GM21447 (cell line): ENCODE results near the gene STX7.

Experiments
- ATAC-seq: cut with Tn5 transposase; IDR thresholded peaks from one replicate; pipeline ENCODE4 v1.9.1; 2021; ENCODE audit not compliant: unreplicated experiment

The STX7 gene

DNA sequence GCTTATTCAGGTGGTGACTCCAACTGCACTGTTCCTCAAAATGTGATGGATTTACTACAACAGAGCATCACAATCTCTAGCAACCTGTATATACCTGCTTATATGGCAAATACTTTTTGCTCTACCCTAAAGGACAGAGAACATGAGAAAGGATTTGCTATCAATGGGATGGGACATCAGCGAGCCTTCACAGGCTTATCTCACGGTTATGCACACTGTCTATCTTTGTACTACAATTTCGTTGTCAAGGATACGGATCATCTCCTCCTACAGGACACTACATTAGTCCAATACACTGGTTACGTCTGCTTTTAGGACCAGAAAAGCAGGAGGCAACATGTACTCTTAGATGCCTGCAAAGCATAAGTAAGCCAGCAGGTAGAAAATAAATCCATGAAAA lies 34.2 kb downstream of the STX7 start:
- no peak for ATAC-seq

DNA sequence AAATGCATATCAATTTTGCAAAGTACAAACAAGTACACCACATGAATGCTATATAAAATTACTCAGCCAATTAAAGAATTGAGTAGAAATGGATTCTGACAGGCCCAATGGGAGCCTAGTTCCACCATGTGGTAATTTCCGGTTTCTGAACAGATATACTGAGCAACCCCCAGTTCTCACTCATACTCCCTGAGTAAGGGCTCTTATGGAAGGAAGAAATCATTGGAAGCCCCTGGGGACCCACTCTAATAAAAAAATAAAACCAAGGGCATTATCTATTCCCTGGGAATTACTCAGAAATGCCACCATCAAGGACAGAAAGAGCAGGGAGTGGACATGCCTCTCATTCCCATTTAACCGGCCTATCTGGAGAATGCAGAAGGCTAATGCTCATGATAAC lies 34.6 kb downstream of the STX7 start:
- no peak for ATAC-seq

DNA sequence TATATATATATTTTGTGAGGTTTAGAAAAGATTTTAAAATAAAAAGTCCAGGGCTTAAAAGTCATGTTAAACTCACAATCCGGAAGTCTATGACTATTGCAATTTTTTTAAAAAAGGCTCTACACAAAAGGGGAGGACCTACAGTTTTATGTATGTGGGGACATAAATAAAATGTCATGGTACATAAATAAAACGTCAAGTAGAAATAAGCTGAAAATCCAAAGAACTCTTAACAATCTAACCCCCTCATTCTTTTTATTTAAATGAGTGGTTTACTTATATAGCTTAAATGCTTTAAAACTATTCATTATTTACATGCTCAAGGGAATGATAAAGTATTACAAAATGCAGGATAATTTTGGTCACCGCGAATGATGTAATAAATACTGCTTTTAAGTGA lies 36.2 kb downstream of the STX7 start:
- ATAC-seq, result no peak

DNA sequence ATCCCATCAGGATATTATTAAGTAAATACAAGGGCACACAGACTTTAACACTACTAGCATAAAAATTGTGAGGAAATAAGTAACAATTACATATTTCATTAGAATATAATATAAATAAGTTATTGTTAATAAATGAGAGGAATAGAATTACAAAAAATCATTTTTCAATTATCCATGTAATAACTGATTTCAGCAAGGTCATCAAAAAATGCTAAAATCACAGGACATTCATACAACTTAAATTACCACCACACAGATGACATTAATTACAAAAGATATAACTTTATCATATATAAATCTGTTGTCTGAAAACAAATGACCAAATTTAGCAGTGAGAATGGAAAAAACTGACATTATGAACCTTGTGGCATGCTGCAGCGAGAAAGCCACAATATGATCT lies 37.0 kb downstream of the STX7 start:
- no peak for ATAC-seq

DNA sequence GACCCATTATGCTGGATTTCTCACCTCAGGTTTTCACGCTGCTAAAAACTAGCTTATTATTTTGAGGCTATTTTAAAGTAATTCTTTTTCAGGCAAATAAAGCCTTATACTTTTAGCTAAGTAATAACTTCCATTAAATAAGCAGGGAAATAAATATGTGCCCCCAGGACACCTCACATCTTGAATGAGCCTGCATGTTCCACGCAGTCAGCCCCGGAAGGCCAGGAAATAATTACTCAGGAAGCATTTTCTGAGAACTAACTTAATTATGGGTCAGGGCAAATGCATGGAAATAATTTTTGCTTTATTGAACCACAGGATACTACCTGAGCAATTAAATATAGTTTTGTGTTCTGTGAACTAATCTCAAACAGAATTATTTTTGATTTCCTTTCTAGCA lies 41.1 kb downstream of the STX7 start:
- no peak for ATAC-seq

DNA sequence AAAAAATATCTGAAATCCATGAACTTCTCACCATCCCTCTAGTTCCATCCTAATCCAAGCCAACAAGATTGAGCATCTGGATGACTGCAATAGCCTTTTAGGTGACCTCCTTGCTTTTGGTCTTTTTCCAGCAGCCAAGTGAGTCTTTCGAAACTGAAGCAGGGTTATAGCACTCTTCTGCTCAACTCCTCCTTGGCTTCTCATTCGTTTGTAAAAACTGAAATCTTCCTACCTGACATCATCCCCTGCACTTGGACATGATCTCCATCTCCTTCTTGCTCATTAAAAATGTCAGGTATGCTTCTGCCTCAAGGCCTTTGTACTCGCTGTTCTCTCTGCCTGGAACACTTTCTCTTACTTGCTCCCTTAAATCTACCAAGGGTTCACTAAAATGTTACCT lies 46.0 kb downstream of the STX7 start:
- ATAC-seq, result no peak

DNA sequence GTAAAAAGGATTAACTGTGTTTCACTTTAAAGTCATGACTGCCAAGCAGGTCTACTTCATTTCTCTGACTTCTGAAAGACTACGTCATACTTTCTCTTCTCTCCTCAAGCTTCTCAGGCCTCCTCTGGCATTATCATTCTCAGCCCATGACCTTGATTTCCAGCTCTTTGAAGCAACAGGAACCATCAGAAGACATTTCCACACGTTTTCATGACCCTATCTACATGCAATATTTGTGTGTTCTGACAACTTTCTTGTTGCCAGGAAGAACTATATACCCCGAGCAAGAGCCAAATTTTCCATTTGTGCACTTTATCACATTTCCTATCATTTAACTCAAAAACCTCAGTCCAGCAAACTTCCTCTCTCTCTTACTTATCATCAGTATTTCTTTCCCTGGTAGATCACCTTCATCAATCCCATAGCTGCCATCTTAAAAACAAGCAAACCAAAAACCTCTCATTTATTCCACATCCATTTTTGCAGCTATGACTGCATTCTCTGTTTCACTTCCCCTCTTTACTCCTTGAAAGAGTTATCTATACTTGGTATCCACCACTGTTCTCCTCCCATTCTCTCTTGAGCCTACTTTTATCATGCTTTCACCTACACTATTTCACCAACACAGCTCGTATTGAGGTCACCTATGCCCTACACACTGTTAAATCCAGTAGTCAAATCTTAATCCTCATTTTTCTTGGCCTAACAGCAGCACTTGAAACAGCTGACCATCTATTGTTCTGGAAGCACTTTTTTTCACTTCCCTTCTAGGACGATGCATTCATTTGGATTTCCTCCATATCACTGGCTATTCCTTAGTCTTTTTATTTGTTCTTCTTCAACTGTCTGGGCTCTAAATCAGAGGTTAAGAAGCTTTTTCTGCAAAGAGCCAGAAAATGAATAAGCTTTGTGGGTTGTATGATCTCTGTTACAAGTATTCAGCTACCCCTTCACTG lies 47.1 kb downstream of the STX7 start:
- ATAC-seq, result peak; percentile 86

DNA sequence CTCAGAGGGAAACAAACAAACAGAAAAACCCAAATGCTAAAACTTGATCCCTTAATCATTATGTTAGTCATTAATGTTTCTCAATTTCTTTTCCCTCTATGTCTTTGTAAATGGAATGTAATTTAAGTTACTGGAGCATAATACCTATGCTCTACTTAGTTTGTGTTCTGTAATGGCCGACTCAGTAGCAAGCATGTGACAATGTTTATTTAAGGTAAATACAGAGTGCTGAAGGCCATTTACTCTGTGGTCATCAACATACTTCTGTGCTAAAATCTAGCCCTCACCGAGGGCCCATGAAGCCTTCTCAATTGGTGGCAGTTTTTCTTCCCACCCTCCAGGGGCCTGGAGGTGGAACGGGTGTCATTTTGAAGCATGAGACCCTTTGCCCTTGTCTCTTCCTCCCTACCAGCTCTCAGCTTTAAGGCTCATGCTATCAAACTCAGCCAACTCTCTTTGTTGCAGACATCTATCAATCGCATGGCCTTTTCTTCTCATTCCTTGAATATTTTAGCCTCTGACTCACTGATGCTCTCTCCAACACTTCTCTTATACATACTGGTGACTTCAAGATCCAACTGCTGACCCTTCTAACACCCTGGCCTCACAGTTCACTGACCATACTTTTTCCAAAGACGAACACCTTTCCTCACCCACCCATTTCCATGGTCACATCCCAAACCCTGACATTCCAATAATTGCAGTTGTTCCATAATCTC lies 48.2 kb downstream of the STX7 start:
- no peak for ATAC-seq

DNA sequence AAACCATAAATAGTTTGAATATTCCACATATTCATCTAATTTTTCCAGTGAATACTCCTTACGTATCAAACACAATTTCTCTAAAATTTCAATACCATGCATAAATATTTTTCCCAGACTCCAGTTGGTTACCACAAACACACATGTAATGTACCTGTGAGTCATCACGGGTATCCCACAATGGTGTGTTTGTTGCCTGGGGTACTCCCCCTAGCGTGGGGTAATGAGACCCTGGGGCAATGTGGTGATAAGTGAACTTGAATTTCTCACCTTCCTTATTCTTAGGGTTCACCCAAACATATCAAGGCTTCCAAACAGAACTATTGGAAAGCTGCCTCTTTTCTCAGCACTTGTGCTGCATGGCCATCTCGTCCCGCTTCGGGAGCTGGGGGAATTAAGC lies 51.0 kb downstream of the STX7 start:
- no peak for ATAC-seq

DNA sequence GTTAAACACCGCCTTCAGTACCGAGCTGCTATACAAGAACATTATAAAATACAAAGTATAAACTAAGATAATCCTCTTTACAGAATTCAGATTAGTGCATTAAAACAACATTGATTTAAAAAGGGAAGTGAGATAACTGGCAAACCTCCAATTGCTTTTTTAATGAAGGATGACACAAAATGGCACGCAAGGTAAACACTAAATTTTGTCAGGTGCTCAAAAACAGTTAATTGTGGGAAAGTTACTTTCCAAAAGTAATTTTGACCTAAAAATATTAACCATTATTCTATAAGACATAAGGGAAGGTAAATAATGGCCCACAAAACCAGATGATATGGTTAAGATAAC lies 53.3 kb downstream of the STX7 start:
- ATAC-seq, result no peak

DNA sequence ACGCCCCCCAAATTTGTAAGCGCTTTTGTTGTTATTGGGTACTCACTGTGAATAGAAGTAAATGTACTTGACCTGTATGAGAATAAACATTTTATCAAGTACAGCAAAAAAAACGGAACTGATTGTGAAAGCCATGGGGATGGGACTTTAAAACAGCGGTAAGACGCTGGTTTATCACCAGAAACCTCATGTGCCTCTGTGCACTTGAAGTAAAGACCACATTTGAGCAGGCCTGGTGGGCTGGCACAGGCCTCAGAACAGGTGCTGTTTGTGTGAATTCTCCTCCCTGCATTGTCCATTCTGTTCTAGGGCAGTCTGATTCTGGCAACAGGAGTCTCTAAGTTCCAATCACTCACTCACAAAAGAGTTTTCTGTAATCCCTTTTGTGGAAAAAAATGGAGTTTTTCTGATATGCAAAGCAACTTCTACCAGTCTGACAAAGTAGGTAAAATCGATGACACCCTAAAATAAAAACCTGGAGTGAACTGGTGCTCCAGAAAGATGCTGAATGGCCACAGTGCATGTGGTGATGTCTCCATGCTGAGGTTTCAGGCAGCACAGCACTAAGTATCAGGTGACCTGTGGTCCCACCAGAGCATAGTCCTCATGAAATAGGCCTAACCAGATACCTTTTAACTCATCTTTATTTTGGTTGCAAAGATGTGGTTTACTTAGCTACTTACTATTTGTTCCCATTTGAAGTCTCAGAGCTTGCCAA lies 53.9 kb downstream of the STX7 start:
- no peak for ATAC-seq

DNA sequence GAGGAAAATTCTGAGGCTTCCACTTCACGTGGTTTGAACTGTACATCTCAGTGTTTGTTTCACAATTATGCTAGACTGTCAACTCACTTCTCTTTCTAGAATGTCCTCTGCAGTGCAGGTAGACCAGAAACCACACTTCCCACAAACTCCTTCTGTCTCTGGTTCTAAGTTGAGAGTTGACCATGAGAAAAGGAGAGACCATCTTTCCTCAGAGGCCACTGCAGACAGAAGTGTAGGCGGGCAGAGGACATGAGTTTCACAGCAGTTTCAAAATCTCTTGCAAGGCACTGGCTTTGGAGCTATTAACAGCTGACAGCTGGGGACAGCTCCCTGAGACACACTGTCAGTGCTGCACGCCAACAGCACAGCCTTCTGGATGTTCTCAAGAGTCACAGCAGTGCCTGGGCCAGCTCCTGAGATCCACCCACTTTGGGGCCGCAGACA lies 56.2 kb downstream of the STX7 start:
- ATAC-seq, result peak; percentile 92

DNA sequence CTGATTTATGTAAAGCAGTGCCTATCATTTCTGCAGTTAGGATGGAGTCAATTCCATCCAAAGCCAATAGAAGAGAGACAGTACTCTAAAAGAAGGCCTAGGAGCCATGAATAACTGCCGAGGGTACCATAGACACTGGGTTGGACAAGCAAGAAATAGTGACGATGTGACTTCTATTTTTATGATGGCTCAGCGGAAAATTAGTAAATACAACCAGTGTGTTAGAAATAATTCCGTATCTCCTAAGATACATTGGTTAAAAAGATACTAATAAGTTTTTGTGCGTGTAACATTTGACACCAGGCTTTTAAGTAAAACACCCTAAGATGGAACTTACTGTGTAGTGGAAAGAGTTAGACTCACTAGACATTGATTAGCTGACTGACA lies 66.1 kb downstream of the STX7 start:
- no peak for ATAC-seq

DNA sequence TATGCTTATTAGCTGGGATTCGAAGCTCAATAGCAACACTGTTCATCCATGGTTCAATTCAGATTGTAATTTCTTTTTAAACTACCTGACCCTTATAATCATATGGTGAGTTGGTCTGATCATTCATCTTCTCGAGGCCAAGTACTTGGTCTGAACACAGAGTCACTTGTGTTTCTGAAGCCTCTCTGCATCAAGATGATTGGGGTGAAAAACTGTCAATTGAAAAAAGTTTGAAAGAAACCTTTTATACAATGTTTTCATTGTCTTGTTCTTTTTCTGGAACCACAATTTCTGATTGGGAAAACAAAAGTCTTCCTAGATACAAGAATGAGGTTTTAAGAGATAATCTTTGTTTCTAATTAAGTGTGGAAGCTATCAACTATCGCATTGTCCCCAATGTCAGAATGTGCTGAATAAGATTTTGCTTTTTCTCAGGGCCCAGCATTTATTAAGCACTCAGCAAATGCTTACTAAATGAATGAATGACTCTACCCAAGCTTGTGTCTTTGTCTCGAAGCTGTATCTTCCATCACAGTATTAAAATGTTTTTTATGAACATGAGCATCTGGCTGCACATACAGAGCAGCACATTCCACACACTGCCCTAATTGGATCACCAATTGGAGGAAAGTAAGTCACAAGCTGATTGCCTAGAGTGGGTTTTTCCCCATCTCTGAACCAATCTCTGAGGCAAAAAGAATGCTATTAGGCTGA lies 66.6 kb downstream of the STX7 start:
- no peak for ATAC-seq

DNA sequence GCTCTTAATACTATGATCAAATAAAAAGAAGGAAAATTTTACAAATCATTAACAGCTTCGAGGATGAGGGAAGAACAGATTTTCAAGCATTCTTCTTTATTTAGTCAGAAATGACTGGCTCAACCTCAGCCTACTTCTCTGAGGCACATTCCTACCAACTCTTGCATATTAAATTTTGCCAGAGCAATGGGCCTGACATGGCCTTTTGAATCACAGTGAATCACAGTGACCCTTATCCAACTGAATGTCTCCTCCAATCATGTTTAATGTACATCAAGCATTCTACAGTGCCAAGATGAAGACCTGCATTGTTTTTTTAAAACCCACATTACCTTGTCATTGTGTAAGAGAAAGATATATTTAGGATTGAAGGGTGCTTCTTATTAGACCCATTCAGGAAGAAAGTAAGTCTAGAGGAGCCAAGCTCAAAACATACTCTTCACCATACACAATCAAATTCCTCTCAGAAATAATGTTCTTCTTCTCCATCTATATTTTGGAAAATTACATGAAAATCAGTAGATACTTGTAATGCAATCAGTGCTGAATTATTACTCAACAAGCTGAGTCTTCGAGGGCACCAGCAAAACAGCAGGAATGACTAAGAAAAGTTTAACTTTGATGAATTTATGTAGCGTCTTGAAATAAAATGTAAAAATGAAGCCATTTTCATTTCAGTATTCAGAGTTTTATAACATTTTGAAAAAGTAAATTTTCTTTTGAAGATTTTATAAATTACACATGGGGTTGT lies 67.5 kb downstream of the STX7 start:
- no peak for ATAC-seq

DNA sequence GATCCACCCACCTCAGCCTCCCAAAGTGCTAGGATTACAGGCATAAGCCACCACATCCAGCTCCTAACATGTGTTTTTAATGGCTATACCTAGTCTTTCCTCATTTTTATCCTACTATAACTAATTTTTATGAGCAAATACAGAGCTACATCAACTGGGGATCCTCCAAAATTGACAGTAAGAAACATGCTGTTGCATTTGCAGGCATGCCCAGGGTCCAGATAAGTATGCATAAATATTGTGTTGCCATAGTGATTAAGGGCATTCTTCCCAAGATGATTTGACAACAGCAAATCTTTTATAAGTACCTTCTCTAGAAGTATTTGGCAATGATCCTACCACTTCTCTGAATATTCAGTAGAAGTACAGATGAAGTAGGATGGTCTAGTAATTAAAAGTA lies 69.7 kb downstream of the STX7 start:
- no peak for ATAC-seq

DNA sequence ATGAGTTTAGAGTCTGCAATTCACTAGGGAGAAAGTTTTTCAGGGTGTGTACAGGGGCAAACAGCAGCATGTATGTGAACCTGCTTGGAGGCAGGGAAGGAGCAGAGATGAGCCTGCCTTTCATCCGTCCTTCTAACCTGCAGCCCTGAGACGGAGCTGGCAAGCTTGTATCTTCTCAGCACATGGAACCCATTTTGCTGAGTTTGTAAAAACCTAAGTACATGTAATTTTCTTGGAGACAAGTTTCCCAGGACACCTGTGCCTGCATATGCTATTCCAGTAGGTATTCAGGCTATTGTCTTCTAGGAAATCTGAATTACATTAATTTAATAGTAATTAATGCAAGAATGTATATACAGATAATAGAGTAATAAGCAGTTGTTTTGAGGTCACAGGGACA lies 82.8 kb downstream of the STX7 start:
- ATAC-seq, result no peak

DNA sequence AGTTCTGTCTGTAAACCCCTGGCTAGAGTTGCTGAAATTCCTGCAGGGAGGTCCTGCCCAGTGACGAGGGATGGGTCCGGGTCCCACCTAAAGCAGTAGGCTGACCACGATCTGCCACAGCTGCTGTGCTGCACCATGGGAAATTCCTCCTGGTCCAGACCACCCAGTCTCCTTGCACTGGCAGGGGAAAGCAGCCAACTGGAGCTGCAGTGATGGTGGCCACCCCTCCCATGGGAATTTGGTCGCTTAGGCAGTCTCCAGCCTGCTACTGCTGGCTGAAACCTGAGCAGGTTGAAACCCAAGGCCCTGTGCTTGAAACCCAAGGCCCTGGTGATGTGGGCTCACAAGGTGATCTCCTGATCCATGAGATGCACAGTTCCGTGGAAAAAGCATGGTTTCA lies 87.7 kb downstream of the STX7 start:
- no peak for ATAC-seq

DNA sequence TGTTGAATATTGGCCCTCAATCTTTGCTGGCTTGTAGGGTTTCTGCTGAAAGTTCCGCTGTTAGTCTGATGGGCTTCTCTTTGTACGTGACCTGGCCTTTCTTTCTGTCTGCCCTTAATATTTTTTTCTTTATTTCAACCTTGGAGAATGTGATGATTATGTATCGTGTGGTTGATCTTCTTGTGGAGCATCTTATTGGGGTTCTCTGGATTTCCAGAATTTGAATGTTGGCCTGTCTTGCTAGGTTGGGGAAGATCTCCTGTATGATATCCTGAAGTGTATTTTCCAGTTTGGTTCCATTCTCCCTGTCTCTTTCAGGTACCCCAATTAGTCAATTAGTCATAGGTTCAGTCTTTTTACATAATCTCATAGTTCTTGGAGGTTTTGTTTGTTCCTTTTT lies 89.1 kb downstream of the STX7 start:
- no peak for ATAC-seq

DNA sequence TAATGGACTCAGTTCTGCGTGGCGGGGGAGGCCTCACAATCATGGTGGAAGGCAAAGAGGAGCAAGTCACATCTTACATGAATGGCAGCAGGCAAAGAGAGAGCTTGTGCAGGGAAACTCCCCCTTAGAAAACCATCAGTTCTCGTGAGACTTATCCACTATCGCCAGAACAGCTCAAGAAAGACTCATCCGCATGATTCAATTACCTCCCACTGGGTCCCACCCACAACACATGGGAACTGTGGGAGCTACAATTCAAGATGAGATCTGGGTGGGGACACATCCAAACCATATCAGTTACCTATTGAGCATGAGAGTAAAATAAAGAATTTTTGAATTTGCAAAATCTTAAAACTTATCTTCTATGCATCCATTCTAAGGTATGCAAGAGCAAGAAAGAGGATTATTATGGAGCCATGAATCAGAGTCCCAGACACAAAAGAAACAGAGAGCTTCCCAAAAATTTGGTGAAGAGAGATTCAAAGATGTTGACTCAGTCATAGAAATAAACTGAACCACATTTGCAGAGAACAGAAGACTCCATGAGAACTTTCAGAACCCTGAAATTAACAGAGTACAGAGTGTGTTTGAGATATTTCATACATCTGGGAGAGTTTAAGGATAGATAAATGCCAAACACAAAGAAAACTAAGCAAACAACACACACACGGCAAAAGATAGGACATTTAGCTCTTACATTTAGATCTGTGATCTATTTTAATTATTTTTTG lies 94.5 kb downstream of the STX7 start:
- ATAC-seq, result no peak
